ENCODE measurements around the gene PSMA3.

PSMA3 gene

DNA sequence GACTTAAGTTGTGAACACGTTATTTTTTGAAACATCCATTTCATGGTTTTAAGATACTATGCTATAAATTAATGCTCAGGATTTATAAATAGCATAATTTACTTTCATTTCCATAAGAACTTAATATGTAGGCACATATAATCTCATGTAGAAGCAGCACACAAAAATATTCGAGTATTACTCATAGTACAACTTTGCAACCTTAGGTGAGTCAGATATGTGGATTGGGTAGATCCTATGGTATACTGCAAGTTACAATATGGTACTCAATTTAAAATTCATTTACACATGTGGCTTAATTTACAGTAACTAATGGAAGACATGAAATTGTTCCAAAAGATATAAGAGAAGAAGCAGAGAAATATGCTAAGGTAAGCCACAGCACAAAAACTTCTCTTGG, 26.0 kb downstream of the PSMA3 start:
- DNase-seq (ENCODE audit: low read depth, low spot score): no peak

DNA sequence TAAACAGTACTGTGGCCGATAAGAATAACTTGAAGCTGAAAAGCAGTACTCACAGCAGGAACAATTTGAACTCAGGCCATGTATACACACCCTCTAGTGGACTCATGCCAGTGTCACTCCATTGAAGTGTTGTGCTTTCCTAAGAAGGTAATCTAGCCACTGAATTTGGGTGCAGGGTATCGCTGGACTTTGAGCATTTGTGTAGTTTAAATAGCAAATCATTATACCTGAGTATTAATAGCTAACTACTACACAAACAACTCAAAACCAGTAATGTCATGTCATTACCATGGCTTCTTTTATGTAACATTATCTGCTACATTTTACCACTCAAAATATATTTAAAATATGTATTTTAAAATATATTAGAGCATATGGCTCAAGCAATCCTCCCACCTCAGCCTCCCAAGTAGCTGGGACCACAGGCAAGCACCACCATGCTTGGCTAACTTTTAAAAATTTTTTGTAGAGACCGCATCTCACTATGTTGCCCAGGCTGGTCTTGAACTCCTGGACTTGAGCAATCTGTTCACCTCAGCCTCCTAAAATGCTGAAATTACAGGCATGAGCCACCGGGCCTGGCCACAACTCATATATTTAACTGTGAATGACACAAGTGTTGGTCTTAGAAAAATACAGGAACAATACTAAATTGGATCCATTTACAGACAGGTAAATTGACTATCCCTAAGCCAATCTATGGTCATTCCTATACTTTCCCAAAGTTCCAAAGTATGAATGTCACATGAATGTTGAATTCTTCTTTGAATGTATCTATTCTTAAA, 28.1 kb downstream of the PSMA3 start:
- peak; percentile 7 for DNase-seq (ENCODE audit: low read depth, low spot score)

DNA sequence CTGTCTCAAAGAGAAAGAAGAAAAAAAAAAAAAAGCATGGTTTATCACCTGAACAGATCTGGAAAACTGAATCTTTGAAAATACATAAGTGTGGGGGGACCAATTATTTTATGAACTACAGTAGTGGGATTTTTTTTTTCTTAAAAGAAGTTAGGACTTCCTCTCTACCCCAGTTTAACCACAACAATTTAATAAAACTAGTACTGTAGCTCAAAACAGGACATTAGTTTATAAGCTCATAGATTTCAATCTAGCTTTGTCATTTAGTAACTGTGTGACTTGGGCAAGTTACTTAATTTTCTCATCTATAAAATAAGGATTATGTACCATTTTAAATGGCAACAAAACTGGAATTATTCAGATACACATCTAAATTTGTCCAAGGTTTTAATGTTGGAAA, 30.2 kb downstream of the PSMA3 start:
- no peak for DNase-seq (ENCODE audit: low read depth, low spot score)

GRCh38 chr14:58275527-58276190, 31.0 kb downstream of the PSMA3 start:
- no peak for DNase-seq (ENCODE audit: low read depth, low spot score)

- no peak for DNase-seq (ENCODE audit: low read depth, low spot score)
Measured at GRCh38 chr14:58276208-58276607, 31.6 kb downstream of the PSMA3 start.

- DNase-seq (ENCODE audit: low read depth, low spot score): no peak
Measured at GRCh38 chr14:58278177-58278576, 33.5 kb downstream of the PSMA3 start.

DNA sequence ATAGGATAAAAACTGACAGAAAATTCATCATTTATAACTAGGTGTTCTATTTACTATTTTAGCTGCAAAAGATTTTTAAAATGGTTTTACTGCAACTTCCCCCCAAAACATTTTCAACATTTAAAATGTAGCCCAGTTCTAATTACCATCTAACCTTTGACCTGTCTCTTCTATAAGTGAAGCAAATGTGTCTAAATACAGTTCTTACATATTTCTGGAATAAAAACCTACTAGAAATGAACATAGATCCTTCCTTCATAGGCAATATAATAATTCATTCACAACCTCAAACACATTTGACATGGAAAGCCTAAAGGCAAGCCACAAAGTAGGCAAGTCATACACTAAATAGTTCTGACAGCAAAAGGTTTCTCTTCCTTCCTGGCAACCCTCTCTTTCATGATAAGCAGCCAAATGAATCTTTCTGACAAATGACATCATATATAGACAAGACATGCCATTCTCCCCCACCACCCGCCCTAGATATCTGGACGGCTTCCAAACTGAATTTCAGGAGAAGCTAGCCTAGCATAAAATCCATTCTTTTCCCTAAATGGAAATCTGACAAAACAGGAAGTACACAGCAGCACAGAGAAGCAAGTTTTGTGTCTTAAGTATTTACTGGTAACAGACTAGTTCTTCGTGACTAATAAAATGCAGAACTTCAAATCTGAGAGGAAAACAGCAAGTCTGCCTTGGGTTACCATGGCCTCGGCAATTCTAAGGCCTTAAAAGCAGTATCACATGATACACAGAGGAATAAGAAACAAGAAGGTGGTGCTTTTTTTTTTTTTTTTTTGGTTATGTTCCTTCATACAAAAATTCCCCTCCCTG, 36.5 kb downstream of the PSMA3 start:
- no peak for DNase-seq (ENCODE audit: low read depth, low spot score)

- DNase-seq (ENCODE audit: low read depth, low spot score): no peak
Measured at GRCh38 chr14:58281969-58282368, 37.3 kb downstream of the PSMA3 start.

DNA sequence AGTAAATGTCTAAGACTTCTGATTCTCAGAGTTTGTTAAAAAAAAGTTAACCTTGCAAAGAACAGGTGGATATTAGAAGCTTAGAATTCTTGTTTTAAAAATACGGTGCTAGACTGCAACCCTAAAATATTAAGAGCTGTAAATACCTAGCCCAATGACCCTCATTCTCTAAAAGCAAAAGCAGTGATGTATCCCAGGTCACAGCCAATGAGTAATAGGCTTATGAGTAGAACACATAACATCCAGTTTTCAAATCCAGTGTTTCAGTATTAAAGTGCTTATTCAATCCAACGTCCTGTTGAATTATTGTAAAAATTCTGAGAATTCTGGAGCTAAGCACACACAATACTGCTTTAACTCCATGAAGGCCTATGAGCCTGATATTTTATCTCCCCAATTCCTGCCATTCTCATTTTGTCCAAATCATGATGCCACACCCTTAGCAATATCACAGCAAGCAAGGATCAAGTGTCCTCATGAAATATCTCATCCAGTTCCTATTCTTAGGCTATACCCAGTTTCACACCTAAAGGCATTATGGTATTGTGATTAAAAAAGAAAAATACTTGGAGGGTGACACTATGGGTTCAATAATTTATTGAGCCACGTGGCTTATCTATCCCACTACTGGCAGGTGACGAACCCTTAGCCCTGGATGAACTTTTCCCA, 38.4 kb downstream of the PSMA3 start:
- DNase-seq (ENCODE audit: low read depth, low spot score): no peak

GRCh38 chr14:58283730-58284129, 39.1 kb downstream of the PSMA3 start:
- no peak for DNase-seq (ENCODE audit: low read depth, low spot score)

- DNase-seq (ENCODE audit: low read depth, low spot score): no peak
Measured at GRCh38 chr14:58285132-58285531, 40.5 kb downstream of the PSMA3 start.

GRCh38 chr14:58287607-58288042, 43.0 kb downstream of the PSMA3 start:
- DNase-seq (ENCODE audit: low read depth, low spot score): no peak

DNA sequence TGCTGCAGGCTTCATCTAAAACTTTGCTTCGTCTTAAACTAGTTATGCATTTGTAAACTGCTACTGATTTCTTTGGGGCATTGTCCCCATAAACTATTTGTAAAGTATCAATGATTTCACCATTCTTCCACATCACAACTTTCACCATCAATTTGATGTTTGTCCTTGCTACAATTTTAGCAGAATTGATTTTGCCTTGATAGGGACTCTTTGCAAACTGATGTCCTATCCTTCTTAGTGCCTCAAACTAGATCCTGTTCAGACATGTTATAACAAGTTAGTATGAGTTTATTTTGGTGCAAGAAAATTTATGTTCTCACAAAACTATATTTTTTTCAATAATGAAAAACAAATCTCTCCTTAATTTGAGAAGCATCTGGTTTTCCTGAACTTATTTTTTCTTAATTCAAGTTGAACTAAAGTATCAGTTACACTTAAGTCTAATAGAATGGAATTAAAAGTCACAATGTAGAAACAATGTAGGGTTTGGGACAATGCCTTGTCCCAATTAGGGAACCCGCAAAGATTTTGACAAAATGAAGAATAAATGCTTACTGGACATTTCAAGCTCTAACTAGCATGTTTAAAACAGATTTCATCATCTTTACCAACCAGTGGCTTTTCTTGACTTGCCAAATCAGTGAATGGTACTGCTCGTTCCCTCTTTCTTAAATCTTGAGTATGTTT, 43.6 kb downstream of the PSMA3 start:
- DNase-seq (ENCODE audit: low read depth, low spot score): no peak

GRCh38 chr14:58291646-58292045, 47.0 kb downstream of the PSMA3 start:
- DNase-seq (ENCODE audit: low read depth, low spot score): no peak

DNA sequence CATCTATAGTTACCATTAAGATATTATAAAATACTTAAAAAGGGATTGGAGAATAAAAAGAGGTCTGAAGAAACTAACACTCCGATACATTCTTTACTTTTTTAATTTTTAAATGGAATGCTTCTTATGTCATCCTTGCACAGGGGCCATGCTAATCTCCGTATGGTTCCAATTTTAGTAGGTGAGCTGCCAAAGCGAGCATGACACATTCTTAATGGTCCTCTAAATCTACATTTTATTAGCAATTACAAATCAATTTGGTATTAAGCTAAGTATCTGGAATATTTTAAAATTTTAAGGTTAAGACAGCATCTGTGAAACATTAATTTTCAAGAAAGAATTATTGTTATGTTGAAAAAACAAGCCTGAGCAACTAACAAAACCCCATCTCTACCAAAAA, 47.5 kb downstream of the PSMA3 start:
- DNase-seq (ENCODE audit: low read depth, low spot score): no peak

DNA sequence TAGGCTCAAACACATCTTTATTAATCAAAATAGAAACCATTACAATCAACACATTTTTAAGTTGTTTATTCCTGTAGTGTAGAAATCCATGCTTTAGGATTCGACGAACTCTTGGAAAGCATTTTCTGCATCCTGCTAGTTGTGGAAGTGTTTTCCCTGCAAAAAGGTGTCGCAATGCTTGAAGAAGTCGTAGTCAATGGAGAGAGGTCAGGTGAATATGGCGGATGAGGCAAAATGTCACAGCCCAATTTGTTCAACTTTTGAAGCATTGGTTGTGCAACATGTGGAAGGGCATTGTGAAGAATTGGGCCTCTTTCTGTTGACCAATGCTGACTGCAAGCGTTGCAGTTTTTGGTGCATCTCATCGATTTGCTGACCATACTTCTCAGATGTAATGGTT, 49.6 kb downstream of the PSMA3 start:
- DNase-seq (ENCODE audit: low read depth, low spot score): no peak

- no peak for DNase-seq (ENCODE audit: low read depth, low spot score)
Measured at GRCh38 chr14:58296726-58297125, 52.1 kb downstream of the PSMA3 start.

GRCh38 chr14:58297412-58297761, 52.7 kb downstream of the PSMA3 start:
- DNase-seq (ENCODE audit: low read depth, low spot score): peak; percentile 9

GRCh38 chr14:58297762-58298476, 53.3 kb downstream of the PSMA3 start:
- peak; percentile 100 for DNase-seq (ENCODE audit: low read depth, low spot score)
